PC-3 (cell line): ENCODE results near the gene GPC5.

Experiments used
- CTCF ChIP-seq: fragments of 300-600 bp; sonication (generic); conservative IDR thresholded peaks from 2 replicates; pipeline ENCODE4 v1.5.1; 2017; ENCODE audit warnings: antibody characterized with exemption, low read depth, mild to moderate bottlenecking, low read length
- EZH2 ChIP-seq: fragments of 300-600 bp; sonication (generic); IDR thresholded peaks from one replicate; pipeline ENCODE4 v1.6.1; 2017; ENCODE audit warnings: antibody characterized with exemption, mild to moderate bottlenecking, low read length; ENCODE audit not compliant: unreplicated experiment
- EZH2phosphoT487 ChIP-seq: fragments of 300-600 bp; sonication (generic); IDR thresholded peaks from 2 replicates; pipeline ENCODE4 v1.6.1; 2018; ENCODE audit warnings: mild to moderate bottlenecking, antibody characterized with exemption, low read length, borderline replicate concordance

GRCh38 chr13:92175330-92175729 is 776.9 kb downstream of the GPC5 start:
- TF ChIP-seq CTCF (peak; percentile 58), EZH2 (no peak), EZH2phosphoT487 (no peak)
